ENCODE data around the gene MELTF.

The MELTF gene

DNA sequence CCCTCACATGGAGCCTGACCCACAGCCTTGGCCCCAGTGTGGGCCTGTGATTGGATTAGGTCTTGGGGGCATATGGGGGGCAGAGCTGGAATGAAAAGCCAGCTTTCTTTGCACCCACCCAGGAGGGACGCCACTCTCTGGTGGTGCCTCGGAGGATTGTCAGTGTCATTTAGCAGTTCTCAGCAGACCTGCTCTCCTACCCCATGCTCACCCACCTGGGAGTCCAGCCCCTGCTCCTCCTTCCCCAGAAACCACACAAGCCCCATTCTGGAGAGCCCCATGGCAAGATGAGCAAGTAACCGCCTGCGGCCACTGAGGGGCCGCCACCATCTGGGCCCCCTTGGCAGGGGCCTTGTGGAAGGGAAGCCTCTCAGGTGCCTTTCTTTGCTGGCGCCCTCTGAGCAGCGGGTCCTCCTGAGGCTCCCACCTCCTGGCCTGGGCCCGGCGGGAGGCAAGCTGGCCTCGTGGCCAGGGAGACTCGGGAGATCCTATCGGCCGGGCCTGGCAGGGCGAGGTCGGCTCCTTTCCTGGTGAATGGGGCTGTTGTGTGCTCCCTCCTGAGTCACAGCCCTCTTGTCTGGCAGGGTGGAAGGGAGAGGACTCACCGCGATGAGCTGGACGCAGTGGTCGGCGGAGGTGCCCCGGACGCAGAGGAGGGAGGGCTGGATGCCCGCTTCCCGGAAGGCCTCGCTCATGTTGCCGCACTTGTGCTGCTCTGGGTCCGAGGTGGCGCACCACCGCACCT is 2.3 kb downstream of the MELTF start:
- DNase-seq (ENCODE audit: low read depth in 2 of 2): no peak

DNA sequence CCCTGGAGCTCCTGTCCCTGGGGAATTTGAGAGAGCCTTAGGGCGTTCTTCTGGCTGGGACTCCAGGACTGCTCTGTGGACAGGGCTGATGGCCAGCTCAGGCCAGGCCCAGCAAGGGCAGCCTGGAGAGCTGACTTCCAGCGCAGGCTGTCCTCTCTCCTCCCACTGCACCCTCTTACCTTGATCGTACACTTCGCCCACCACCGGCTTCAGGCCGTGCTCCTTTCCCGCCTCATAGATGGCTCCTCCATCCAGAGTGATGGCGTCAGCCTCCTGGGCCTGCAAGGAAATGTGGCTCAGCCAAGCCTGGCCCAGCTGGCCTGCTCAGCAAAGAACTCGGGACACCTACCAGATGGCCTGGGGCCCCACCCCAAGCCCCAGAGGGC is 3.1 kb downstream of the MELTF start:
- DNase-seq (ENCODE audit: low read depth in 2 of 2): no peak

DNA sequence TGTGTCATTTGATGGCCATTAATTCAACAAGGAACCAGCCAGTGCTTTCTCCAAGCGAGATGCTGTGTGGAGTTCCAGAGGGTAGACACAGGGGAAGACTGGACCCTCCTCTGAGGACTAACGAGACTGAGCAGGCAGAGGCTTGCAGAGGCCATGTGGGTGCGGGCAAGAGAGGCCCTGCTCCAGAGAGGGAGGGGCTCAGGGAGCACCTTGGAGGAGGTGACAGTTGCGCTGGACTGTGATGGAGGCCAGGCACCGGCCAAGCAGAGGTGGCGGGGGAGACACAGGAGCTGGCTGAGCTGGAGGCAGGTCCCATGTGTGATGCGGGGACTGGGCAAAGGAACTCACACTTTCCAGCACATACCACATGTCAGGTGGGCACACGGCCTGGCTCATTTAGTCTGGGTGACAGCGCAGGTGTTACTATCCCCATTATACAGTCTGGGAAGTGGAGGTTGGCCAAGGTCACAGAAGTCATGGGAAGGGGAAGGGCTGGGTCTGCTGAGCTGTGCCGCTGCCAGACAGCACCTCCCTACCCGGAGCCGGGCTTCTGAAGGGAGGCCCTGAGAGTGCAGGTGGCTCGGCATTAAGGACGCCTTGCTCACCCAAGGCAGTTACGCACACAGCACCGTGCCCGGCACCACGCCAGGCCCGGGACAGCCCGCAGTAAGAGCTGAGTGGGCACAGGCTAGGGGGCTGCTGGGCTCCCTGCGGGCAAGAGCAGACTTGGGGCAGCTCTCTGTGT is 3.7 kb downstream of the MELTF start:
- no peak for DNase-seq (ENCODE audit: low read depth in 2 of 2)

DNA sequence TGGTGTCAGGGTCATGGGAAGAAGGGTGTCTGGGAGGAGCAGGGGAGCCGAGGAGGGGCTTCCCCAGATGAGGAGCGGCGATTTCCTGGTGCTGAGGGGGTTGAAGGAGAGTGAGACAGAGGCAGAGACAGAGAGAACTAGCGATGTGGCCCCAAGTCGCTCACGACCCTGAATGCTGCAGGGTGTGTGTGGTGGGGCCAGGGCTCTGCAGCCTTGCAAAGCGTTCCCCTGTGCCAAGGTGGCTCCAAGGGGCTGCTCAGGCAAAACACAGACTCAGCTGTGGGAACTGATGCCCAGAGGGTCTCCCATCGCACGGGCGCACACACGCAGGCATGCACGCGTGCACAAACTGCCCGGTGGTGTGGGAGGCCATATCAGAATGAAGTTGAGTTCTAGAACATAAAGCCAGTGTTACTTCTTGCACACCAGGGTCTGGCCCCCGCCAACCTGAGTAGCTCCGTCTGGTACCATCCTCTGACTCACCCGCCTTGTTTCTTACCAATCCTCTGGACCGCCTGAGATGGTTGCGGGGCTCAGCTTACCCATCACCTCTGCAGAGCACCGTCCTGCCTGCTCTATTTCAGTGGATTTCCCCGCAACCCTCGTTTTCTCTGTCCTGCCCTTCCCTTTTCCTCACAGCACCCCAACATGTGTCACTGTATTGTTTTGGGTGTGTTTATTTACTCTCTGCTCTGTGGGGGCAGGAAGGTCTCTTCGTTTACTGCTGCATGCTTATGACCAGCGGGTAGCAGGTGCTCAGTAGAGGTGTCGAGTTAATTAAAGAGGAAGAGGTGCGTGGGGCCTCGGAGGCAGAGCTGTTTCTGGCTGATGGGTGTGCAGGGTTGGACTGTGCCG is 4.5 kb downstream of the MELTF start:
- DNase-seq (ENCODE audit: low read depth in 2 of 2): no peak

DNA sequence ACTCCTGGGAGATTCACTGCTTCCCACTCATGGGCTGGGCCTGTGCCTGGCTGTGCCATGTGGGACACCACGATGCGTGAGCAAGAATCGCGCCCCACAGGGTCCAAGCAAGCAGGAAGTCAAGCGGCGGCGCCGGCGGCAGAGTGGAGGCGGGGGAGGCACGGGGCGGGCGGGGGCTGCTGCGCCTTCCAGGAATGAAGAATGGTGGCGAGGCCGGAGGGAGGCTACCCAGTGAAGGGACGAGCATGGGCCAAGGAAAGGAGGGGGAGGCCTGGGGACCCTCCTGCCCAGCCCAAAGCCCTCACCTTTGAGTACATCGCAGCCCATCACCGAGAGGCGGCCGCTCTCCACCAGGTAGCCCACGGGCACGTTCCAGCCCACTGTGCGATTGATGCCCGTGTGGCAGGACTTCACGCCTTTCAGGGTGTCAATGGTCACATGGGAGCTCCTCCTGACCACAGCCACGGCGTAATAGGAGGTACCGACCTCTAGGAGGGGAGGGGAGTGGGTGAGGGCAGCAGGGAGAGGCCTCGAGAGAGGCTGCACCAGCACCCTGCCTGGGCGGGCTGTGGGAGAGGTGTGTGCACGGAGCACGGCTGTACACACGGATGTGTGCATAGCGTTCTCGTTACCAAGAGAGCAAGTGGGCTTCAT is 5.5 kb downstream of the MELTF start:
- no peak for DNase-seq (ENCODE audit: low read depth in 2 of 2)

DNA sequence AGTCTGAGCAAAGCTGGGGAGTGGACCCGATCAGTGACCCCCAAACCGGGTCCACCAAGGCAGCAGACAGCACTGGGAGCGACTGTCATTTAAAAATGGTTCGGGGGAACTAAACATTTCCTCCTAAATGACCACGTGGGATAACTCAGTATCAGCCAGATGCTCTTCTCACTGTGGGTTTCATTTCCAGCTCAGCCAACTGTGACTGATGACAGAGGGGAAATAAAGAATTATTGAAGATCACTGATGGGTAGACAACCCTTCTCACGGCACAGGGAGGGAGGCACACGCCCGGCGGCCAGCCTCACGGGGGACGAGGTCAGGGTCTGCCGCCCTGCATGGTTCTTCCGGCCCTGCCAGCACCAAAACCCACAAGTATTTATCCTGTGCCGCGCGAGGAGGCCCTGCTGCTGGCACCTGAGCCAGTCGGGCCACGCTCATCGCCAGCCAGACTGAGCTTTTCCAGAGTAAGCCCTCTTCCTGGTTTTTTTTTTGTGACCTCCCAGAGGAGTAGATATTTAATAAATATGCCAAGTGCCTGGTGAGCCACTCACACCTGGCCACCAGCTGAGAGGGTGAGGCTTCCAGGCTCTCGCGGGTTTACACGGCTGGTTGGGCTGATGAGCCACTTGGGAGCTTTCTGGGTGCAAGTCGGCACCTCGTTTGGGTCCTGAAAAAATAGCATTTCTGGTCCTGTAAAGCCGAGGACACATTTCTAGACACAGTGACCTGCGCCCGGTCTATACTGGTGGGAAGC is 6.2 kb downstream of the MELTF start:
- DNase-seq (ENCODE audit: low read depth in 2 of 2): no peak

DNA sequence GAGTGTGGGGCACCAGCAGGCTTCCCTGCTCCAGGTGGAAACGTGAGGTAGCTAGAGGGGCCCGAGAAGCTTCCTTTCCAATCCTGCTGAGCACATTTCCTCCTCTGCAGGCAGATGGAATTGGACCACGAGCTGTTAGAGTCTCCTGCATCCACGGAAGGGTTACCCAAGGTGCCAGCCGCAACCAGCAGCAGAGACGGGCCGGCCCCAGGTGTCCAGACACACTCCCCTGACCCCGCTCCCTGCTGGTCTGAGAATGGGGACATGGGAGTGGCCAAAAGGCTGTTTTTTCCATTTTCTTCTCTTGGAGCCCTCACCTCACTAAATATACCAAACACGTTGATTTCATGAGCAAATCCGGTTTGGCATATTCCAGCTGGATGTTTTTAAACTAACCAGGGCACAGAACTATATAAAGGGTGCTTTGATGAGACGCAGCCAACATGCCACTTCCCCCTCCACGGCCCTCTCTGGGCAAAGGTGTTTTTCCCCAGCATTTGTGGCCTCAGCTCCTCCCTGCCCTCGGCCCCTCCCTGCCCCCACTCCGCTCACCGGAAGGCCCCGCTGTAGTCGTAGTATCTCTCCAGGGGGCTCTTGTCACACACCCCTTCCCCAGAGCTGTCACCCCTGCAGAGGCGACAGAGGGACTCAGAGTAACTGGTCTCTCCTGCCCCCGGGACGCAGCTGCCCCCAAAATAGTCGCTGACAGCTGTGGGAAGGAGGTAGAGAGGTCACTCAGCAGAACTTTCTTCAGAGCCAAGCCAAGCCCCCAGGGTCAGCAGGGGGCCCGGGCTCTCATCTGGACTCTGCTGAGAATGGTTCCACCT is 7.0 kb downstream of the MELTF start:
- no peak for DNase-seq (ENCODE audit: low read depth in 2 of 2)

DNA sequence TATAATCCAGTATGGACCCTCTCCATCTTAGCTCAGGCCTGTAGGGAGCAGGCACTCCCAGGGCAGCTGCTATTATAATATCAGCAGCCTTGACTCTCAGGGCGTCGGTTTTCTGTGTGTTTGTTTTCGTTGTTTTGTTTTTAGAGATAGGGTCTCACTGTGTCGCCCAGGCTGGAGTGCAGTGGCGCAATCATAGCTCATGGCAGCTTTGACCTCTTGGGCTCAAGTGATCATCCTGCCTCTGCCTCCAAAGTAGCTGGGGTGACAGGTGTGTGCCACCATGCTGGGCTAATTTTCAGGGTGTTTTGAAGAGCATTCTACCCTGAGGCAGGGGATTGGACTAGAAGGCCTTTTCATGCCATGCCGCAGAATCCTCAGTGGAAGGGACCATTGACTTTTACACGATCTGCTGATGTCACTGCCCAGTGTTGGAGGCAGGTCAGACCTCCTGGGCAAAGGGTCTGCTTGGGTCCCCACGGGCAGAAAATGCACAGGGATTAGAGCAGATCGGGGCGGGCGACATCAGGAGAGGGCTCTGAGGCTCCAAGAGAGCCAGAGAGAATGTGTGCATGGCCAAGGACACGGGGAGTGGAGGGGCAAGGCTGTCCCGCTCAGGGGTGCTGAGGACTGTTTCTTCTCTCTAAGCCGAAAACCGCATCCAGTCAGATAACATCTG is 7.8 kb downstream of the MELTF start:
- no peak for DNase-seq (ENCODE audit: low read depth in 2 of 2)

DNA sequence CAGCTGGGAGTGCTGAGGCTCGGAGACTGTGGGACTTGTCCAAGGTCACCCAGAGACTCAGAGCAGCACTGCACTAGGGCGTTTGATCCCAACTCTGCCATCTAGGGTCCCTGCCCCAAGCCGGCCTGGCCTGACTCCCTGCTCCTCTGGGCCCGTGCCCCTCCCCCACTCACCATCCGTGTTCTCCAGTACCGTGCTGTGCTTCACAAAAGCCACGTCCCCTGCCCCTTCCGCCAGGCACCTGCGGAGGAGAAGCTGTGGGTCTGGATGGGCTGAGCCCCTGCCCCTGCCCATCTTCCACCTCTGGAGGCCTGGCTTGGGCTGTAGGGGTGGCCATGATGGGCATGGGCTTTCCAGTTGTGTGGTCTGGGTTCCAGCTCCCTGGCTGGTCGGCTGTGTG is 8.4 kb downstream of the MELTF start:
- no peak for DNase-seq (ENCODE audit: low read depth in 2 of 2)

DNA sequence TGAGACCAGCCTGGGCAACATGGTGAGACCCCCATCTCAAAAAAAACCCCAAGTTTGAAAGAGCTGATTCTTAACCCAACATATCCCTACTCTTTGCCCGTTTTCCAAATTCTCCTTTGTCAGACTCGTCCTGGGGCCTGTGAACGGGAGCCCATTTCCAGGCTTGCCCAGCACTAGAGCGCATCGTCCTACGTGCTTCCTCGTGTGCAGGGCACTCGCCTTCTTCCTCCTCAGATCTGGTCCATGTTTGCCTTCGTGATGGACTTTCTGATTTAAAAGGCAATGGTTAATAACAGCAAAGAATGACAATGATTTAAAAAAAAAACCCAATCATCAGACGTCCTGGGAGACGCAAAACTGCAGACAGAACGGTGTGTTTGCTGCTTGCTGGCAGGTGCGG is 10.1 kb downstream of the MELTF start:
- no peak for DNase-seq (ENCODE audit: low read depth in 2 of 2)

DNA sequence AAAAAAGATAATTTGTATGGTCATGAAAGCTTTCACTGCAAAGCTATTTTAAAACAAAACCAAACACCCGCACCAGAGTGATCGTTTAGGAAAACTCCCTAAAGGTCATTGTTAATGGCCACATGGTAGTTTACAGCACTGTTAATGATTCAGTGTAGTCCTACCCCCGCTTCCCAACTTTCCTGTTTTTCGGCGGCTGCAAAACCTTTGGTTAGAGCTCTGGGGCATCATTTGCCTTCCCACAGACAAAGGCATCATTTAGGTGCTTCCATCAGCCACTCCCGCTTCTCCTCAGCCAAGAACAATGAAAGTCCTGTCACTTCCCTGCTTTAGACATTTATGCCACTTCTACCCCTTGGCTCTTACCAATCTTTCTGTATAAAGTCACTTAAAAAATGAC is 10.6 kb downstream of the MELTF start:
- DNase-seq (ENCODE audit: low read depth in 2 of 2): no peak

DNA sequence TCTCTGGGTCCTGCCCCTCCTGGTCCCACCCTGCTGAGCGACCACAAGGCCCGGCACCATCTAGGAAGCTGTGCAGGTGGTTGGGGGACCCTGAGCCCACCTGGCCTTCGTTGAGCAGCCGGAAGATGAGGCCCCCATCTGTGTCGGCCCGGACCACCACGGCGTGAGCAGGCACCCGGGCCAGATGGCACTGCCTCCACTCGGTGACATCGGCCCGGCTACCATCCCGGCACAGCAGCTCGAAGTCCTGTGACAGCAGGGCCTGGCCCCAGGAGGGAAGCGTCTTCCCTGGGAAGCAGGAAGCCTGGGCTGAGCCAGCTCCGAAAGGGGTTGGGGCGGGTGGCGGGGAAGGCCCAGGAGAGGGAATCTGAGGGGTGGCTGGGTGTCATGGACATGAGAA is 12.6 kb downstream of the MELTF start:
- DNase-seq (ENCODE audit: low read depth in 2 of 2): no peak

DNA sequence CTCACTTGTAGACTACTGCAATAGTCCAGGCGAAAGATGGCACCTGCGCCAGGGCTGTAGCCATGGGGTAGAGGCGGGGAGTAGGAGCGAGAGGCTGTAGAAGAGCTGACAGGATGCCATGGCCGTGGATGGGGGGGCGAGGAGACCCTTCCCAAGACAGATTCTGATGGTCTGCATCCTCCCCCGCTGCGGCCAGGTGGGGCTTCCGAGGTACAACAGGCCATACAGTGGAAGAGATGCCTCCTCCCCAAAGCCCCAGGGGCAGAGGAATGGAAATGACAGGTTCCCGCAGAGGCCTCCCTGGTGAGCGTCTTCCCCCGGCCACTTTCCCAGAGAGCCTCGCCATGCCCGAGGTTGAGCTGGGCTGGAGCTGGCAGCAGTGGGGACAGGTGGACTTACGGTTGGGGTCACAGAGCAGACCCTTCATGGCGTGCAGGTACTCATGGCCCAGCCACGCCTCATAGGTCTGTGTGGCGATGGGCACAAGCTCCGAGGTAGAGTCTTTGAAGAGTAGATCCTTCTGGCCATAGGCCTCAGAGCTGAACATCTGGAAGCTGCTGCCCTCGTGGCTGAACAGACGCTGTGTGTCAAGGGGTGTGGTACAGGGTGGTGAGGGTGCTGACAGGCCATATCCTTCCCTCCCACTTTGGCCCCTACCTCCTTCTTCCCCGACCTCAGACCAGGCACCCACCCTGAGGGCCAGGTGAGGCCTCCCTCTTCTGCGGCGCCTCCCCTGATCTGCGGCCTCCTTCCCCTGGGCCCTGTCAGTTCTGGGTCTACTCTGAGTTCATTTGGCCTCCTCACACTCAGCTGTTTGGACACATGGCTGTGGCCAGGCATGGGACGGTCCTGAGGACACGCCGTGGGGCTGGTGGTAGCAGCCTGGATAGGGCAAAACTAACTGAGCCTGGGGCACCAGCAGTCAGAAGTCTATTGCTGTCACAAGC is 13.6 kb downstream of the MELTF start:
- no peak for DNase-seq (ENCODE audit: low read depth in 2 of 2)

DNA sequence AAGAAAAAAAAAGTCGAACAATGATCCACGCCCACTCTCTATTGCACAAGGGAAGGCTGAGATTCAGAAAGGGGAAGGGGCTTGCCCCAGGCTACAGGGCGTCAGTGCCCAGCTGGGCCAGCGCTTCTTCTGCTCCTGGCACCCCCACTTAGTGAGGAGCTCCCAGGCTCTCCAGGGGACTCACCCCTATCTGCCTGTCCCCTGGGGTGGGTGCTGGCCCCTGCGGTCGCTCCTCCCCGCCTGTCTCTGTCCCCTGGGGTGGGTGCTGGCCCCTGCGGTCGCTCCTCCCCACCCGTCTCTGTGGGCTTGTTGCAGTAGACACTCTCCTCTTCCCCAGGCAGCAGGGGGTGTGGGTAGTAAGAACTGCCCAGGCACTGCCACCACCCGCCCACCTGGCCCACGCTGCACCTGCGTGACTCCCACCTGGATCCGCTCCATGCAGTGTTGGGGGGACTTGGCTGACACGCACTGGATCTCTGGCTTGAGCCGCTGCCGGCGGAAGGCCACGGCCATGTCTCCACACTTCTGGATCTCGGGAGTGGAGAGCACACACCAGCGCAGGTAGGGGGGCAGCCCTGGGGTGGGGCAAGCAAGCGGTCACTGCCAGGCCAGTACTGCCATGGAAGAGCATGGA is 14.6 kb downstream of the MELTF start:
- DNase-seq (ENCODE audit: low read depth in 2 of 2): no peak

DNA sequence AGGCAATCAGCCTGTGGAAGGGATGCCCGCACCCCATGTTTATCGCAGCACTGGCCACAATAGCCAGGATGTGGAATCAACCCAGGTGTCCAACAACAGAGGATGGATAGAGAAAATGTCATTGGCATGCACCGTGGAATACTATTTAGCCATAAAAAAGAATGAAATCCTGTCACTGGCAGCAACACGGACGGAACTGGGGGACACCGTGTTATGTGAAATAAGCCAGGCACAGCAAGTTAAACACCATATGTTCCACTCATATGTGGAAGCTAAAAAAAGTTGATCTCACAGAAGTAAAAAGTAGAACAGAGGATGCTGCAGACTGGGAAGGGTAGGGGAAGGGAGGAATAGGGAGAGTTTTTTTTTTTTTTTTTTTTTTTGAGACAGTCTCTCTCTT is 15.6 kb downstream of the MELTF start:
- no peak for DNase-seq (ENCODE audit: low read depth in 2 of 2)

DNA sequence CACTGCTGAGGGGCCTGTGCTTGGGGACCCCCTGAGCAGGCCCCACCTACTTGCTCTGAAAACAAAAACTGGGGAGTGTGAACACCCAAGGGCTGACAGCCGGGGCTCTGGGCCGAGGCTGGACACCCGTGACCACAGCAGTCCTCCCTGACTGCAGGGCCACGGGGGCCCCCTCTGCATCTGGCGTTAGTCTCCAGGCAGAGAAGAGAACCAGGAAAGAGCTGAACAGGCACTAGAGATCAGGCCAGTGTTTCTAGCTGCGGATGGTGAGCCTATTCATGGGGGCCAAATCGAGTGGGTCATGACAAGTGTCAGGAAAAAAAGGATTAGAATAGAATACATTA is 17.1 kb downstream of the MELTF start:
- DNase-seq (ENCODE audit: low read depth in 2 of 2): no peak

DNA sequence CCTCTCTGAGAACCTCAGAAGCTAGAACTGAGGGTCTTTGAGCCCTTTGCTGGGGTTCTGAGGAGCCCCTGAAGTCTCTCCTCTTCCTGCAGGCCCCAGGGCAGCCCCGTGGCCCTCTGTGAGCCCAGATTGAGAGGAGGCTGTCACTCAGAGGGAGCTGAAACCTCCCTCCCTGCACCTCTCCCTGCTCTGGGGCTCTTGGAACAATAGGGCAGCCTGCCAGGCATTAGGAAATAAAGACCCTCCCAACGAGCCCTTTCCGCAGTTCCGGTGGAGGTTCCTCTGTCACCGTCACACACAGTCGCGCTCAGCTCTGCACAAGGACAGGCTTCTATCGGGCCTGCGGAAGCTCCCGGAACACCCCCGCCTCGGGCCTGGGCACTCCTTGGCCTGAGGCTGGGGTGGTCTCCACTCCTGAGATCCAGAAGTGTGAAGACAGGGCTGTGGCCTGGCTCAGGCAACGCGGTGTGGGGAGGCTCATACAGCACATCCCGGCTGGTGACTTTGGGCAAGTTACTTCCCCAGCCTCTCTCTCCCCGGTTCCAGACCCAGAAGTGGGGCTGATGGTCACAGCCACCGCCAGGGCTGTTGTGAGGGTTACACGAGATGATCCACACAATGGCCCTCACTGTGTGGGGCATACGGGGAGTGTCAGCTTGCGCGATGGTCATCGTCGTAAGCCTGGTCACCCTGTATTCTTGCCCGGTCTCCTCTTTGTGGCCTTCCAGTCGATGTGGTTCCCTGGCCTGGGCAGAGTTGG is 17.7 kb downstream of the MELTF start:
- DNase-seq (ENCODE audit: low read depth in 2 of 2): no peak

Data from stimulated activated CD4-positive, alpha-beta T cell treated with anti-CD3 and anti-CD28 coated beads, Interleukin-15, amount 100 ng/mL, for 48 hours (primary cell).